Frontal cortex (tissue), 4 donors: ENCODE measurements around the gene PHPT1. TPM values are rescaled to one million over a fixed set of nuclear protein-coding genes. Genes with fewer than 3 reads are reported as not detected.

ENCODE experiments used
- DNase-seq, 2 donors: peaks; one replicate each; pipeline ENCODE4 v3.0.0; 2012; ENCODE audit warnings: low spot score in 2 of 2
- FAIRE-seq: peaks from 2 replicates; lab custom pipeline; 2012; peaks lifted over from hg19 to GRCh38; lab: Jason Lieb, UNC
- total RNA-seq: library from RNA; depleted of rRNA; stranded (reverse); fragments of >200 nt; gene quantifications from one replicate; pipeline ENCODE4 v1.2.3, GENCODE V29; 2014
- donor health status: control.
- donor health status: control.
- donor health status: control.

The PHPT1 gene
- total RNA-seq, 1 donor from 2014 or later: 143 TPM

- FAIRE-seq: no peak
- DNase-seq: no peak
Measured at GRCh38 chr9:136846376-136847087, 2.7 kb upstream of the PHPT1 start.

GRCh38 chr9:136847088-136847825 lies 2.0 kb upstream of the PHPT1 start:
- FAIRE-seq: no peak
- no peak for DNase-seq

GRCh38 chr9:136847826-136848392 lies 1.3 kb upstream of the PHPT1 start:
- no peak for DNase-seq
- no peak for FAIRE-seq

GRCh38 chr9:136848393-136849037 lies 694 bp upstream of the PHPT1 start:
- DNase-seq (peak; percentile 74 to 88), FAIRE-seq (no peak)

- no peak for DNase-seq
- no peak for FAIRE-seq
Measured at GRCh38 chr9:136849960-136850865, 1.0 kb downstream of the PHPT1 start.

GRCh38 chr9:136850866-136851775 lies 1.9 kb downstream of the PHPT1 start:
- DNase-seq (no peak), FAIRE-seq (no peak)

GRCh38 chr9:136851941-136852663 lies 2.9 kb downstream of the PHPT1 start, which contains the start of gene MAMDC4:
MAMDC4 (plus strand) TSS chr9:136852346; CDS start chr9:136852417, 71 bp downstream.
- FAIRE-seq: no peak
- no peak for DNase-seq

- DNase-seq (no peak), FAIRE-seq (no peak)
Measured at GRCh38 chr9:136852664-136853595, 3.7 kb downstream of the PHPT1 start.

- FAIRE-seq: no peak
Measured at GRCh38 chr9:136853596-136854112, 4.4 kb downstream of the PHPT1 start.

GRCh38 chr9:136854113-136854841 lies 5.1 kb downstream of the PHPT1 start:
- DNase-seq: no peak
- FAIRE-seq: no peak

More at GRCh38 chr9:136853596-136854112, 4.4 kb downstream of the PHPT1 start:
- no peak for DNase-seq

- no peak for DNase-seq
- FAIRE-seq: no peak
Measured at GRCh38 chr9:136854842-136855460, 5.7 kb downstream of the PHPT1 start.

GRCh38 chr9:136855461-136856078 lies 6.4 kb downstream of the PHPT1 start:
- DNase-seq: no peak
- FAIRE-seq: no peak

GRCh38 chr9:136856079-136856476 lies 6.9 kb downstream of the PHPT1 start:
- DNase-seq: no peak
- FAIRE-seq: no peak

- DNase-seq: no peak
- no peak for FAIRE-seq
Measured at GRCh38 chr9:136856541-136857141, 7.4 kb downstream of the PHPT1 start.

- no peak for FAIRE-seq
- DNase-seq: no peak
Measured at GRCh38 chr9:136857166-136857565, 8.0 kb downstream of the PHPT1 start.
